GM18520 (cell line): ENCODE results near the gene CASP7.
A peak's percentile ranks its signal among the peaks of the same experiment; 100 is the strongest.

Experiments used
- ATAC-seq: cut with Tn5 transposase; IDR thresholded peaks from one replicate; pipeline ENCODE4 v1.9.1; 2021; ENCODE audit not compliant: unreplicated experiment

Gene CASP7

GRCh38 chr10:113665806-113666354 lies 13.8 kb upstream of the CASP7 start:
- ATAC-seq, result no peak

GRCh38 chr10:113666682-113667252 lies 12.9 kb upstream of the CASP7 start:
- no peak for ATAC-seq

- peak; percentile 17 for ATAC-seq
Measured at GRCh38 chr10:113680190-113681111, 739 bp downstream of the CASP7 start.

- peak; percentile 65 for ATAC-seq
Measured at GRCh38 chr10:113681533-113682470, 2.1 kb downstream of the CASP7 start.

GRCh38 chr10:113683300-113683699 lies 3.6 kb downstream of the CASP7 start:
- ATAC-seq, result no peak

GRCh38 chr10:113686028-113686427 lies 6.3 kb downstream of the CASP7 start:
- no peak for ATAC-seq

GRCh38 chr10:113687037-113687436 lies 7.3 kb downstream of the CASP7 start:
- no peak for ATAC-seq

- no peak for ATAC-seq
Measured at GRCh38 chr10:113689057-113689456, 9.3 kb downstream of the CASP7 start.

GRCh38 chr10:113689574-113689973 lies 9.9 kb downstream of the CASP7 start:
- ATAC-seq, result no peak

GRCh38 chr10:113690749-113691148 lies 11.0 kb downstream of the CASP7 start:
- no peak for ATAC-seq

- ATAC-seq, result no peak
Measured at GRCh38 chr10:113691381-113691780, 11.7 kb downstream of the CASP7 start.

- no peak for ATAC-seq
Measured at GRCh38 chr10:113692271-113692670, 12.6 kb downstream of the CASP7 start.

GRCh38 chr10:113693348-113693747 lies 13.6 kb downstream of the CASP7 start:
- ATAC-seq, result no peak

- no peak for ATAC-seq
Measured at GRCh38 chr10:113695691-113696090, 16.0 kb downstream of the CASP7 start.

GRCh38 chr10:113697595-113697994 lies 17.9 kb downstream of the CASP7 start:
- ATAC-seq, result no peak

GRCh38 chr10:113704637-113705343 lies 25.1 kb downstream of the CASP7 start:
- no peak for ATAC-seq

GRCh38 chr10:113705344-113705652 lies 25.6 kb downstream of the CASP7 start:
- ATAC-seq, result no peak

GRCh38 chr10:113706623-113707022 lies 26.9 kb downstream of the CASP7 start:
- no peak for ATAC-seq

GRCh38 chr10:113708640-113709039 lies 28.9 kb downstream of the CASP7 start:
- no peak for ATAC-seq

GRCh38 chr10:113709221-113709838 lies 29.6 kb downstream of the CASP7 start:
- ATAC-seq, result no peak
